ENCODE results near the gene PPM1B. TPM values are rescaled to one million over a fixed set of nuclear protein-coding genes. Genes with fewer than 3 reads are reported as not detected.

PPM1B gene
- total and polyA plus RNA-seq, 2 donors (not counting 3 experiments of a cell fraction or from before 2014, with no cell fraction given): 8.0 to 24.1 TPM

- FAIRE-seq (no peak), DNase-seq (ENCODE audit: low read depth, low spot score) (no peak)
- H3K79me2 ChIP-seq (ENCODE audit: control insufficient read depth, insufficient read depth, low read length): no peaks in the 10 kb centered on the region
- H3K36me3 ChIP-seq (ENCODE audit: control insufficient read depth in 2 of 2, extremely low read depth in 1 of 2, insufficient read depth in 2 of 2, low read length in 2 of 2): no peaks in the 10 kb centered on the region
- no peaks in the 10 kb centered on the region for H4K20me1 ChIP-seq (replicated peaks; ENCODE audit: control insufficient read depth, extremely low read depth, insufficient read depth, low read length)
- BruUV-seq (replicated peaks): no TSS peak
- H3K27ac ChIP-seq (ENCODE audit: insufficient read depth, low read depth, low read length): no peak overlapping the region
- no peaks in the 10 kb centered on the region for H3K9me3 ChIP-seq (replicated peaks; ENCODE audit: control insufficient read depth, insufficient read depth, low read length)
- no peak overlapping the region for H3K9ac ChIP-seq (replicated peaks; ENCODE audit: extremely low read depth, insufficient read depth, low read length)
- H3K27me3 ChIP-seq (ENCODE audit: control insufficient read depth in 2 of 2, insufficient read depth in 2 of 2, low read length in 2 of 2): no peaks in the 10 kb centered on the region
- CTCF ChIA-PET: no interaction called here
- intact Hi-C loops (cut with micrococcal nuclease) (no loop called here), dilution Hi-C loops (cut with MboI; ENCODE audit: extremely low pct_ligation_motif_present, low sequenced_read_pairs) (no loop called here)
- H3K4me3 ChIP-seq (replicated peaks in 1 of 3; ENCODE audit: insufficient read depth in 1 of 3, low read depth in 1 of 3, low read length in 3 of 3): no peak overlapping the region
- no peaks in the 10 kb centered on the region for H3K4me1 ChIP-seq (ENCODE audit: control insufficient read depth, extremely low read depth, insufficient read depth, low read length)
- no peak overlapping the region for H3K4me2 ChIP-seq (ENCODE audit: insufficient read depth, low read length)
- POLR2A ChIA-PET: no interaction called here
- no peaks in the 10 kb centered on the region for H3K9me1 ChIP-seq (replicated peaks; ENCODE audit: control insufficient read depth, extremely low read depth, insufficient read depth, low read length)
- TF ChIP-seq POLR2A (IDR thresholded peaks at IDR 0.05; ENCODE audit: low read depth, low read length): no peak
- TF ChIP-seq POLR2AphosphoS5 (IDR thresholded peaks at IDR 0.05; ENCODE audit: insufficient read depth, low read depth, low read length): no peak
- TF ChIP-seq FOS (IDR thresholded peaks at IDR 0.05; ENCODE audit: borderline replicate concordance, insufficient read depth, low read length): no peak
- TF ChIP-seq, protein P1, sequence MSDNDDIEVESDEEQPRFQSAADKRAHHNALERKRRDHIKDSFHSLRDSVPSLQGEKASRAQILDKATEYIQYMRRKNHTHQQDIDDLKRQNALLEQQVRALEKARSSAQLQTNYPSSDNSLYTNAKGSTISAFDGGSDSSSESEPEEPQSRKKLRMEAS (IDR thresholded peaks at IDR 0.05; ENCODE audit: insufficient read depth, insufficient read length): no peak
- no peak for TF ChIP-seq MYC (IDR thresholded peaks at IDR 0.05; ENCODE audit: low read depth, low read length)
- TF ChIP-seq JUN (IDR thresholded peaks at IDR 0.05; ENCODE audit: borderline replicate concordance, insufficient read depth, insufficient read length, low read depth): no peak
- no peak for TF ChIP-seq EZH2 (IDR thresholded peaks at IDR 0.05; ENCODE audit: borderline replicate concordance, low read depth, low read length, severe bottlenecking)
- TF ChIP-seq CTCF (IDR thresholded peaks at IDR 0.05; ENCODE audit: extremely low read depth in 1 of 2, insufficient read depth in 1 of 2, low read depth in 1 of 2, low read length in 2 of 2): no peak
- TF ChIP-seq GATA2 (IDR thresholded peaks at IDR 0.05; ENCODE audit: insufficient read depth, insufficient read length, low read depth, low read length): no peak
- H2AFZ ChIP-seq (ENCODE audit: low read depth, low read length): no peak overlapping the region
These were observed 107.2 kb downstream of the PPM1B start for GRCh38 chr2:44275927-44276303.

Measured in endothelial cell of umbilical vein (primary cell).